Endothelial cell of umbilical vein (primary cell): ENCODE measurements around the gene GABRB2.
"Not testable (repeated sequence)": the region's sequence is repeated elsewhere in the genome, so short reads cannot be mapped to it uniquely, and the experiment has no call there.

Experiments
- CTCF ChIP-seq, 2 donors: IDR thresholded peaks; 1 replicate in 1 of 2; 2 replicates in 1 of 2; pipeline ENCODE4 v1.5.1; 2011; ENCODE audit warnings: low read length in 2 of 2, mild to moderate bottlenecking in 2 of 2, moderate library complexity in 2 of 2, control low read depth in 1 of 2, inconsistent platforms in 1 of 2, low read depth in 1 of 2; ENCODE audit not compliant: insufficient read depth in 1 of 2; ENCODE audit errors: extremely low read depth in 1 of 2
- POLR2A ChIP-seq: IDR thresholded peaks from 2 replicates; pipeline ENCODE4 v1.6.1; 2012; ENCODE audit warnings: low read depth, mild to moderate bottlenecking, control low read depth, low read length

- not testable (repeated sequence) for TF ChIP-seq POLR2A; CTCF (IDR thresholded peaks at IDR 0.05; ENCODE audit: extremely low read depth in 1 of 2, insufficient read depth in 1 of 2, low read depth in 1 of 2, low read length in 2 of 2)
These were observed 300.7 kb downstream of the GABRB2 start for GRCh38 chr5:161245846-161246245.
